HT1080 (cell line): ENCODE data around the gene C15orf39. TPM values are rescaled to one million over a fixed set of nuclear protein-coding genes. Genes with fewer than 3 reads are reported as not detected.
"Not testable (repeated sequence)": the region's sequence is repeated elsewhere in the genome, so short reads cannot be mapped to it uniquely, and the experiment has no call there.

ENCODE experiments used
- DNase-seq: peaks from one replicate; pipeline ENCODE4 v3.0.0-alpha.2; 2015; ENCODE audit warnings: low read depth
- polyA plus RNA-seq, 2 experiments: library from polyadenylated mRNA; depleted of rRNA; stranded (reverse); fragments of >200 nt; gene quantifications; 2 replicates each; pipeline ENCODE4 v1.2.3, GENCODE V29; 2015
- total RNA-seq: library from RNA; depleted of rRNA; stranded (reverse); fragments of >200 nt; shearing (Covaris generic); gene quantifications from 2 replicates; pipeline ENCODE4 v1.2.3, GENCODE V29; 2014; rRNA removed

The C15orf39 gene
- 17.2 and 21.1 TPM in 2 replicates for total RNA-seq
- polyA plus RNA-seq (2015; cell fraction: cytosol; rRNA removed), result 11.6 and 13.5 TPM in 2 replicates
- polyA plus RNA-seq (2015; cell fraction: nucleus; rRNA removed), result 9.9 and 11.5 TPM in 2 replicates

DNA sequence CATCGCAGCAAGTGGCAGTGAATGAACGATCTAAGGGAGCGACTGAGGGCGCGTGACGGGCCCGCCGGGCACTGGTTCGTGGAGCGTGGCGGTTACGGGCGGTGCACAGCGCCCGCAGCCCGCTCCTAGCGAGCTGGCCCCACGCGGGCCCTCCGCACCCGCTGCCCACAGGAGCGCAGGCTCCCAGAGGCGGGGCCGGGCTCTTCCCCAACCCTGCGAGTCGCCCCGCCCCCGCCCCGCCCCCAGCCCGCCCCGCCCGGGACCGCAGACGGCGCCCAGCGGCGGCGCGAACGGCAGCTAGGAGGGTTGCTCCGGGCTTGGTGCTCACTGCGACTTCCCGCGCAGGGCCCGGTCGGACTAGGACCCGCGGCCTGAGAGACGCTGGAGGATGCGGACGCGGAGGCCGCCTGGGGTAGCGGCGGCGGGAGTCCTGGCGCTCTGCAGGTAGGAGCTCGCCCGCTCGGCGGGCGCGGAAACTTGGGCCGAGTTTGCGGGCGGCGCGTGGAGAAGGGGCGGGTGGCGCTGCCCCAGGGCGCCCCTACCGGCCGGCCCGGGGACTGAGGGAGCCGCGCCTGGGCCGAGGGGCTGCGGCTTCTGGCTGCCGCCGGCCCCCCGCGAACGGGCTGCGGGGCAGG lies at the start of gene C15orf39:
C15orf39 (plus strand) TSS at position 267 of the 635 bp plus-strand sequence. CDS start 4,167 bp downstream, outside the sequence.
- DNase-seq, result peak; percentile 64

- DNase-seq, result no peak
These were observed 49.2 kb upstream of the C15orf39 start for GRCh38 chr15:75152382-75153079.

DNA sequence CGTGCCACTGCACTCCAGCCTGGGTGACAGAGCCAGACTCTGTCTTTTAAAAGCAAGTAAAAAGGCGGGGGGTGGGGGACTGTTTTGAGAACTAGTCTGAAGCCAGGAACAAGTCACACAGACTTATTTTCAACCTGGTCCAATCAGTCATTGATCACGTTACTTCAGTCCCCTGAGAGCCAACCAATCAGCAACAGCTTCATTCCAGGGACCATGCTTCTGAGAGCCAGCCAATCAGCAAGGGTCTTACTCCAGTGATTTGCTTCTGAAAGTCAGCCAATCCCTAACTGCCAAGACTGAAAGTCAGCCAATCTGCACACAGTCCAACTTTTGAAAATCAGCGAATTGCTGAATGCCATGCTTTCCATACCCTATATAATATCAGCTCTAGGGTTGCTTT lies 48.6 kb upstream of the C15orf39 start:
- DNase-seq, result peak; percentile 86

DNA sequence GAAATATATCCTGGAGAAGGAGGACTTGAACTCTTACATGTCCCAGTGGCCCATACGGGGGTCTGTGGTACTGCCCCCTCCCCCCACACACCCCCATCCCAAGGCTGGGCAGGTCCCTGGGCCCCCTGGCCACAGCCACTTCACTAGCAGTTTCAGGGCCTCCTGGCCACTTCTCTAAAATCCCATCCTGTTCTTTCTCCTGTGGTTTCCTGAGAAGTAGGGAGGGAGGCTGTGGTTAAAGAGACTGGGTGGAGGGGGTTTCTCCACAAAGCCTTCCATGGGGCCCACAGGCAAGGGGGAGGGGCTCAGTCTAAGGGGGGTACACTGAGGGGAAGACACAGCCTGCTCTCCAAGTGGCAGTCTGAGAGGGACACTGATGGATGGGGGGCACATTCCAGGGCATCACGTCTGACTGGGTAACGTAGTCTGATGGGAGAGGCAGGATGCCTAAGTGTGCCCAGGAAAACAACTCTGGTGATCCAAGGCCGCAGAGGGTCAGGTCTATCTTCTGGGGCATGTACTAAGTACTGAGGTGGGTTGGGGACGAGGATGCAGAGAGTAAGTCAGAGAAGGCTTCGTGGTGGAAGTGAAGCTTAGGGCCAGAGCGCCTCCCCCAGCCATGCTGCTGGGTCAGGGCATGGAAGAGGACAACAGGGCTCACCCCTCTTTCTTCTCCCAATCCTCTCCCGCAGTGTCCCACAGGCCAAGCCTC lies 48.0 kb upstream of the C15orf39 start:
- no peak for DNase-seq

DNA sequence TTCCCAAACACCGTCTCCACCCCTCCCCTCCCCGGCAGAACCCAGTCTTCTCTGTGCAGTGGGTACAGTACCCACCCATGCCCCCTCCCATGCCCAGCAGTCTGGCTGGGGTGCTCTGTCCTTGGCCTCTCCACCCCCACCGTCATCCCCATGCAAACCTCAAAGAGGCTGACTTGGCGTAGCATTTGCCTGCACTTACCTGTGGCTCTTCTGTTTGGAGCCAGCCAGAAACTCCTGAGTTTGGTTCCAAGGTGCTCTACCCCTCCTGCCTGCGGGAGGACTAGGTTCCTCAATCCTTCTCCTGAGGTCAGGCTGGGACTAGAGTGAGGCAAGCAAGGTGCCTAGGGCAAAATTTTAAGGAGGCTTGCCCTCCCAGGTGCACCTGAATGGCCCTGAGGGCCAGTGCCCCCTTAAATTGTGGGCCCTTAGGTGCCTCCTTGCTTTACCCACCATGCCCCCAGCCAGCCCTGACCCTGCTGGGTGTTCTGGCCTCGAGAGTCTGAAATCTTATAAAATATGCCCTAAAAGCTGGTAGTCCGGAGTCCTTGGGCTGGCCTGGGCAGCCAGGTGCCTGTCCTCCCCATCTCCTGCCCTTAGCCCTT lies 47.1 kb upstream of the C15orf39 start:
- no peak for DNase-seq

GRCh38 chr15:75156326-75157215 lies 45.1 kb upstream of the C15orf39 start:
- DNase-seq, result no peak

DNA sequence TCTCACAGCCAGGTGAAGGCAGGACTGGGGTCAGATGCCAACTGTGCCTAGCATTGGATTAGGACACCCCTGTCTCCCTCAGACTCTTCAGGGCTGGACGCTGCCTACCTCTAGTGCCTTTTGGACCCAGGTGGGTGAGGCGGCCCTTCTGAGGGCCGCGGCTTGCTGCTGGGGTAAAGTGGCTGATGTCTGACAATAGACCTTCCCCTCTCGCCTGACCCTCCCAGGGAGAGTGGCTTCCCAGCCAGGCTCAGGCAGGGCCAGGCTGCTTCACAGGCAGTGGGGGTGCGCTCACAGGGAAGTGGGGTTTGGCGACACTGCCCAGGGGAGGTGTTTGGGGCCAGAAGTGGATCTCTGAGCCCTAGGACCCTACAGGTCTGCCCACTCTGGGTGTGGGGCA lies 43.3 kb upstream of the C15orf39 start:
- no peak for DNase-seq

DNA sequence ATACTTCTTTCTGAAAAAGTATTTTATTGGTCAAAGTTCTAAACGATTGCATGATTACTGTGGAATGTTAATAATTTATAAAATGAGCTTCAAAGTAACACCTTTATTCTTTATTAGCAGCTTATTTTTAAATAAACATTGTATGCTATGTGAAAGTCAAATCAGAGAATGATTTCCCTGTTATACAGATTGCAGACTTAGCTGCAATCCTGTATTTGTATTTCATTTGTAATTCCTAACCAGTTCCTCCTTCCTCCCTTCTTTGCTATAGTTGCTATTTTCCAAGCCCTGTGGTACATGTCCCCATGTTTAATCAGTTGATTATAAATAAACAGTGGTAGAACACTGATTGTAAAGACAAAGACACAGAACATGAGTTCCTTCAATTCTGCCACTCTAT lies 42.4 kb upstream of the C15orf39 start:
- no peak for DNase-seq

DNA sequence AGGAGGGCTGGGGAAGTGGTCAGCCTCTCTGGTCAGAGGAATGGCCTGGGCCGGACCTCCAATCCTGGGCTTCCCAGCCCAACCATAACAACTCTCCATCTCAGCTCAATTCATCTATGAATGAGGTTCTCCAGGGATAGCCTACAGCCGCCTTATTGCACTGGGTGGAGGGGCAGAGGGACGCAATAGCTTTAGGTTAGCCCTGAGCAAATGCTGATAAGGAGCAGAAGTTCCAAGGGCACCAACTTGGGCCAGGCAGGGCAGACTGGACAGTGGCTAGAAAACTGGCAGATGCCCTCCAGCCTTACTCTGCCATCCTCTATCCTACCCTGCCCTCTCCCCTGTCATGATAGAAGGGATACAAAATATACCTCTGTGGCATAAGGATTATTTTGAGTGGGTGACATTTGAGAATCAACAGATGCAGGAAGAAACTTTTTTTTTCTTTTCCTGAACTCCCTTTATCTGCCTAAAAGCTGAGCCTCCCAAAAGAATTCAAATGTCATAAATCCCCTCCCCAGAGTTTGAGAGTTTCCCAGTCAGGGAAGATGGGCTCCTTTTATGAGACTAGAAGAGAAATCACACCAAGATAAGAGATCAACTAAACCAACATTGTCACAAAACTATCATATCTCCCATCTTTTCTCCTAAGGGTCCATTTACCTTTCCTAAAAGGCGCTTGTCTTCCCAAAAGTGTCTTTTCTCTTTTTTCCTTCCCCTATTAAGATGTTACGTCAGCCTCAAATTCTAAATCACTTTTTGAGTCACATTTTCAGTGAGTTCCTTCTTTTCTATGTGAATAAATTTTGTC lies 40.4 kb upstream of the C15orf39 start:
- no peak for DNase-seq

GRCh38 chr15:75161917-75162414 lies 39.7 kb upstream of the C15orf39 start:
- no peak for DNase-seq

DNA sequence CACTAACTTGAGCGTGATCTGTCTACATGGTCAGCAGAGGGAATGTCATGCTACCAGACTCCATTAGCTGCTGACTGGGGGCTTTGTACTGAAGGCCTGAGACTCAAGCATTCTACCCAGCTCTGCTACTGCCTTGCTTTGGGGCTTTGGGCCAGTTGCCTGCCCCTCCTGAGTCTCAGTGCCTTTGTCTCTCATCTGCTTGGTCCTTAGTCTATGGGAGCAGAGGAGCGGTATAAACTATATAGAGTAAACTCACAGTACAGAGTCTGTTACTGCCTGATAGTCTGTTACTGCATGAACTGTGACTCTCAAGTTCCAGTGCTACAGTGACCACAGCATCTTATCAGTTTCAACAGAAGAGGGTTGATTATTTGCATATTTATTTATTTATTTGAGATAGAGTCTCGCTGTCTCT lies 38.5 kb upstream of the C15orf39 start:
- no peak for DNase-seq

DNA sequence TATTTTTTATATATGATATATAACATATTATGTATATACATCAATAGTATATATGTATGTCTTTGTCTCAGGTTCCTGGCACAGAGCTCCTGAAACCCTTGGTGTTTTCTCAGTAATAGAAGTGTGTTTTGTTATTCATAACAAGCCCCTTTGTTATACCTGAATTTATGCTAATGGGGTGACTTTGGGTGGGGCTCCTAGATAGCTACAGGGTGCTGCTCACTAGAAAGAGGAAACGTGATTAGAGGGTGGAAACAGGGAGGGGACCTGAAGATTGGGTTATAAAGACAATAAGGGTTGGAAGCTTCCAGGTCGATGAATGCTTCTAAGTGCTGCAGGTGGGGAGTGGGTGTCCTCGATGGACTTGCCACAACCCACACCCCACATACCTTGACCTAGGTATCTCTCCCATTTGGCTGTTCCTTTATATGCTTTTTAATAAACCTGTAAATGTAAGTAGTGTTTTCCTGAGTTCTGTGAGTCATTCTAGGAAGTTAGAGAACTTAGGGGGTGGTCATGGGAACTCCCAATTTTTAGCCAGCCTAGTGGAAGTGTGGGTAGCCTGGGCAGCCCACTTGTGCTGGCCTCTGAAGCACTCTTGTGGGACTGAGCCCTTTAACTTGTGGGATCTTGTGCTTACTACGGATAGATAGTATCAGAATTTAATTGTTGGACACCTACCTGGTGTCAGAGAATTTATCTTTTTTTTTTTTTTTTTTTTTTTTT lies 36.9 kb upstream of the C15orf39 start:
- no peak for DNase-seq

DNA sequence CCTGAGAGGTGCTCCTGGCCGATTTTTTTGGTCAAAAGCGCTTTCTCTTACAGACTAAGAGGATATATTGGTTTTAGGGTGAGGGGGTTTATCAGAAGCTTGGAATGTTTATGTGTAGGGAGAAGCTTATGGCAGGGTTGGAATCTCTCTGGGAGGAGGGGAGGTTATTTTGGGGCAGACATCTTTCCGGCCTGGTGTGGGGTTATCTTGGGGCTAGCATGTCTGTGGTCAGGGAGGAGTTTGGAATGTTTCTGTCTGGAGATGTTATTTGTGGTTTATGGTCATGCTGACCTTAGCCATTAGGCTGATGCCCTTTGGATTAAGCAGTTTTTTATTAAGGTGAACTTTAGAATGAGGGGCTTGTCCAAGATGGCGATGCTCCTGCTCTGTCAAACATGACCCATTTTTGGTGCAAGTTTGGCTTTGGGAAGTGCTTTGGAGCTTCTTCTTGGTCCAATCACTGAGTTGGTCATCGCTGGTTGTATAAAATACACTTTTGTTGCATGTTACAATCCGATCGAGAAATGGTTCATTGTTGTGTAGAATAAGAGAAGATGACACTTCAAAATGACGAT lies 35.1 kb upstream of the C15orf39 start:
- DNase-seq, result not testable (repeated sequence)

DNA sequence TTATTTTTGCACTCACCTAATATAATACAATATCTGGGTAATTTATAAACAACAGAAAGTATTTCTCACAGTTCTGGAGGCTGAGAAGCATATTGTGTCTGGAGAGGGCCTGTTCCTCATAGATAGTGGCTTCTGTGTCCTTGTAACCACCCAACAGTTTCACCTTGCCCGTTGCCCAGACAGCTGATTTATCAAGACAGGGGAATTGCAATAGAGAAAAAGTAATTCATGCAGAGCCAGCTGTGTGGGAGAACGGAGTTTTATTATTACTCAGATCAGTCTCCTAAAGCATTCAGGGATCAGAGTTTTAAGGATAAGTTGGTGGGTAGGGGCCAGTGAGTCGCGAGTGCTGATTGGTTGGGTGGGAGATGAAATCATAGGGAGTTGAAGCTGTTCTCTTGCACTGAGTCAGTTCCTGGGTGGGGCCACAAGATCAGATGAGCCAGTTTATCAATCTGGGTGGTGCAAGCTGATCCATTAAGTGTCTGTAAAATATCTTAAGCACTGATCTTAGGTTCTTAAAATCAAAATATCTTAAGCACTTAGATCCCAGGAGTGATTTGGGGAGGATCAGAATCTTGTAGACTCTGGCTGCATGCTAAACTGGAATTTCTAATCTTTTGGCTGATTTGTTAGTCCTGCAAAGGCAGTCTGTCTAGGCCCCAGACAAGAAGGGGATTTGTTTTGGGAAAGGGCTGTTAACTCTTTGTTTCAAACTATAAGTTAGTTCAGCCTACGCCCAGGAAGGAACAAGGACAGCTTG lies 33.9 kb upstream of the C15orf39 start:
- peak; percentile 77 for DNase-seq

- no peak for DNase-seq
These were observed 33.3 kb upstream of the C15orf39 start for GRCh38 chr15:75168374-75168773.

DNA sequence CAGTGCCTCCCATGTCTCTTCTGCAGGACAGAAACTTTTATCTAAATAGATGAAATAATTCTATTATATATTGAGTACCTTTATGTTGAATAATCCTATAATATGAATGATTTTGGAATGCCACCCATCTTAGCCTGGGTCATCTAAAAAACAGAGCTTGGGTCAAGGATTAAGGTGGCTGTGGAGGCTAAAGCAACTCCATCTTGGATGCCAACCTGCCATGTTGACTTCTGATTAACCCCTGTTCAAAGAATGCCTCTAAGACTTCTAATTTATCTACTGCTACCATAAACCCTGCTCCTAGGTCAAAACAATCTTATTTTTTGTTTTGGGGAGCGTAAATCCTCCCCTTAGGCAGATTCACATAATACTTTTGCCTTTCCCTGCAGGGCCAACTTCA lies 31.5 kb upstream of the C15orf39 start:
- DNase-seq, result no peak

- peak; percentile 68 for DNase-seq
These were observed 30.9 kb upstream of the C15orf39 start for GRCh38 chr15:75170711-75171341.
